IMR-90 (cell line): ENCODE measurements around the gene CAND1. TPM values are rescaled to one million over a fixed set of nuclear protein-coding genes. Genes with fewer than 3 reads are reported as not detected.

ENCODE experiments used
- ATAC-seq: fragments of 200-7000 bp; cut with Tn5 transposase; 2 replicates; pipeline ENCODE4 v1.9.1; 2020; ENCODE audit warnings: low read depth, mild to moderate bottlenecking, moderate library complexity
- BruUV-seq: library from RNA; stranded (reverse); fragments of 400-500 nt; replicated peaks from 2 replicates; lab custom pipeline; 2021; lab: Mats Ljungman, UMichigan
- CTCF ChIA-PET: fragments of 300-600 bp; formaldehyde crosslinking; extraction: SDS; loops from one replicate; lab custom pipeline; 2021; ENCODE audit warnings: antibody characterized with exemption; lab: Yijun Ruan, JAX
- POLR2A ChIA-PET: fragments of 300-600 bp; sonication (Branson Sonifier 250); formaldehyde crosslinking; loops from one replicate; lab custom pipeline; 2022; ENCODE audit warnings: antibody characterized with exemption; ENCODE audit not compliant: unreplicated experiment; lab: Charles Lee
- DNase-seq: peaks from one replicate; pipeline ENCODE4 v3.0.0; 2013
- H2AFZ ChIP-seq: replicated peaks from 2 replicates; pipeline ENCODE3; 2013; ENCODE audit warnings: low read length, mild to moderate bottlenecking; ENCODE audit not compliant: poor library complexity
- H2AK5ac ChIP-seq: 2 replicates; pipeline ENCODE4 v1.6.1; 2013; ENCODE audit warnings: low read depth, low read length, inconsistent platforms
- H2AK9ac ChIP-seq: replicated peaks from 2 replicates; pipeline ENCODE3; 2013; ENCODE audit warnings: mild to moderate bottlenecking, low read depth, low read length, moderate library complexity; ENCODE audit not compliant: poor library complexity
- H2BK120ac ChIP-seq: 2 replicates; pipeline ENCODE4 v1.6.1; 2013; ENCODE audit warnings: low read depth, low read length, inconsistent platforms
- H2BK15ac ChIP-seq: 3 replicates; pipeline ENCODE4 v1.6.1; 2013; ENCODE audit warnings: low read depth, low read length, inconsistent platforms
- H2BK20ac ChIP-seq: 2 replicates; pipeline ENCODE4 v1.6.1; 2013; ENCODE audit warnings: low read depth, mild to moderate bottlenecking, inconsistent platforms, low read length, moderate library complexity
- H2BK5ac ChIP-seq: 2 replicates; pipeline ENCODE4 v1.6.1; 2013; ENCODE audit warnings: mild to moderate bottlenecking, low read depth, low read length, inconsistent platforms; ENCODE audit not compliant: poor library complexity, severe bottlenecking
- H3K14ac ChIP-seq: replicated peaks from 2 replicates; pipeline ENCODE4 v1.6.1; 2013; ENCODE audit warnings: low read depth, low read length, inconsistent platforms
- H3K18ac ChIP-seq: 2 replicates; pipeline ENCODE4 v1.6.1; 2013; ENCODE audit warnings: low read depth, low read length, control low read depth
- H3K23ac ChIP-seq: 2 replicates; pipeline ENCODE4 v1.6.1; 2013; ENCODE audit warnings: low read depth, low read length, inconsistent platforms
- H3K27ac ChIP-seq: 2 replicates; pipeline ENCODE4 v1.5.1; 2013; ENCODE audit warnings: mild to moderate bottlenecking, control low read depth, low read length; ENCODE audit not compliant: insufficient read depth
- H3K27me3 ChIP-seq: 2 replicates; pipeline ENCODE4 v1.6.1; 2013; ENCODE audit warnings: low read length; ENCODE audit not compliant: control insufficient read depth, insufficient read depth
- H3K36me3 ChIP-seq: 2 replicates; pipeline ENCODE4 v1.6.1; 2013; ENCODE audit warnings: low read length, mixed read lengths; ENCODE audit not compliant: control insufficient read depth, insufficient read depth
- H3K4ac ChIP-seq: 2 replicates; pipeline ENCODE4 v1.6.1; 2013; ENCODE audit warnings: low read depth, low read length, inconsistent platforms
- H3K4me1 ChIP-seq: 2 replicates; pipeline ENCODE4 v1.6.1; 2013; ENCODE audit warnings: low read length, mixed read lengths; ENCODE audit not compliant: control insufficient read depth, insufficient read depth
- H3K4me2 ChIP-seq: 2 replicates; pipeline ENCODE4 v1.6.1; 2013; ENCODE audit warnings: low read depth, mild to moderate bottlenecking, control low read depth, low read length, moderate library complexity
- H3K4me3 ChIP-seq: 2 replicates; pipeline ENCODE4 v1.5.1; 2013; ENCODE audit warnings: low read depth, mild to moderate bottlenecking, control low read depth, low read length, moderate library complexity; ENCODE audit not compliant: insufficient read depth
- H3K56ac ChIP-seq: 2 replicates; pipeline ENCODE4 v1.6.1; 2013; ENCODE audit warnings: low read length, inconsistent platforms; ENCODE audit not compliant: insufficient read depth; ENCODE audit errors: extremely low read depth
- H3K79me1 ChIP-seq, 2 experiments: 2 replicates each; pipeline ENCODE4 v1.6.1; 2013; ENCODE audit warnings: low read length in 2 of 2, inconsistent platforms in 1 of 2, low read depth in 1 of 2
- H3K9ac ChIP-seq: 2 replicates; pipeline ENCODE4 v1.6.1; 2013; ENCODE audit warnings: low read depth, low read length, control low read depth
- H3K9me1 ChIP-seq: 2 replicates; pipeline ENCODE4 v1.6.1; 2013; ENCODE audit warnings: low read length, inconsistent platforms; ENCODE audit not compliant: insufficient read depth
- H3K9me3 ChIP-seq: 2 replicates; pipeline ENCODE4 v1.6.1; 2013; ENCODE audit warnings: low read length; ENCODE audit not compliant: control insufficient read depth, insufficient read depth
- H4K20me1 ChIP-seq: 2 replicates; pipeline ENCODE4 v1.6.1; 2013; ENCODE audit warnings: low read length, inconsistent platforms; ENCODE audit not compliant: insufficient read depth
- H4K5ac ChIP-seq: 2 replicates; pipeline ENCODE4 v1.6.1; 2013; ENCODE audit warnings: mild to moderate bottlenecking, low read depth, low read length, control low read depth
- H4K8ac ChIP-seq, 2 experiments: 2 replicates each; pipeline ENCODE4 v1.6.1; 2013; ENCODE audit warnings: low read depth in 2 of 2, low read length in 2 of 2, control low read depth in 1 of 2, inconsistent platforms in 1 of 2
- H4K91ac ChIP-seq: 2 replicates; pipeline ENCODE4 v1.6.1; 2013; ENCODE audit warnings: low read depth, low read length, inconsistent platforms; ENCODE audit not compliant: insufficient read depth
- BHLHE40 ChIP-seq: fragments of 150-350 bp; IDR thresholded peaks from 2 replicates; pipeline ENCODE4 v1.6.1; 2016; ENCODE audit warnings: mild to moderate bottlenecking, low read depth, low read length
- CEBPB ChIP-seq: IDR thresholded peaks from 2 replicates; pipeline ENCODE4 v1.6.1; 2012; ENCODE audit warnings: low read depth, low read length, improper control_type of control experiment
- CHD1 ChIP-seq: IDR thresholded peaks from 2 replicates; pipeline ENCODE4 v1.6.1; 2012; ENCODE audit warnings: low read depth, low read length, improper control_type of control experiment
- CTCF ChIP-seq: conservative IDR thresholded peaks from 2 replicates; pipeline ENCODE4 v1.5.1; 2012; ENCODE audit warnings: mild to moderate bottlenecking, low read depth, low read length, improper control_type of control experiment
- ELK1 ChIP-seq: fragments of 150-350 bp; IDR thresholded peaks from 2 replicates; pipeline ENCODE4 v1.6.1; 2016; ENCODE audit warnings: low read depth, mild to moderate bottlenecking, low read length, moderate library complexity, borderline replicate concordance
- FOS ChIP-seq: fragments of 150-350 bp; IDR thresholded peaks from 2 replicates; pipeline ENCODE4 v1.6.1; 2016; ENCODE audit warnings: low read depth, low read length
- MAFK ChIP-seq: IDR thresholded peaks from 2 replicates; pipeline ENCODE4 v1.6.1; 2012; ENCODE audit warnings: low read depth, low read length, improper control_type of control experiment
- MAZ ChIP-seq: IDR thresholded peaks from 2 replicates; pipeline ENCODE4 v1.6.1; 2012; ENCODE audit warnings: low read depth, mild to moderate bottlenecking, low read length, improper control_type of control experiment, moderate library complexity, borderline replicate concordance
- MXI1 ChIP-seq: IDR thresholded peaks from 2 replicates; pipeline ENCODE4 v1.6.1; 2012; ENCODE audit warnings: low read depth, mild to moderate bottlenecking, low read length, moderate library complexity, borderline replicate concordance
- NFE2L2 ChIP-seq: fragments of 150-350 bp; IDR thresholded peaks from 2 replicates; pipeline ENCODE4 v1.6.1; 2016; ENCODE audit warnings: low read depth, mild to moderate bottlenecking, low read length
- POLR2A ChIP-seq: IDR thresholded peaks from 2 replicates; pipeline ENCODE4 v1.6.1; 2012; ENCODE audit warnings: mild to moderate bottlenecking, low read depth, low read length
- RAD21 ChIP-seq: IDR thresholded peaks from 2 replicates; pipeline ENCODE4 v1.6.1; 2012; ENCODE audit warnings: low read length, improper control_type of control experiment
- RCOR1 ChIP-seq: IDR thresholded peaks from 2 replicates; pipeline ENCODE4 v1.6.1; 2012; ENCODE audit warnings: mild to moderate bottlenecking, low read length, improper control_type of control experiment; ENCODE audit not compliant: insufficient replicate concordance
- RFX5 ChIP-seq: IDR thresholded peaks from 2 replicates; pipeline ENCODE4 v1.8.0; 2012; ENCODE audit warnings: low read depth, mild to moderate bottlenecking, low read length, moderate library complexity
- SMC3 ChIP-seq: fragments of 150-350 bp; IDR thresholded peaks from 2 replicates; pipeline ENCODE4 v1.6.1; 2016; ENCODE audit warnings: low read depth, mild to moderate bottlenecking, antibody characterized with exemption, low read length, moderate library complexity
- USF2 ChIP-seq: fragments of 150-350 bp; IDR thresholded peaks from 2 replicates; pipeline ENCODE4 v1.6.1; 2017; ENCODE audit warnings: mild to moderate bottlenecking, antibody characterized with exemption, low read length, low read depth
- WGBS, 2 experiments: methylation state at CpG; one replicate each; pipeline versions ENCODE4 v1.1.5 to v1.1.7; 2013; ENCODE audit warnings: missing lambda C conversion rate in 2 of 2; ENCODE audit not compliant: insufficient read length in 1 of 2; ENCODE audit errors: extremely low coverage in 2 of 2; 5-methylcytosine and 5-hydroxymethylcytosine counted together
- dilution Hi-C: fragments of 300-500 bp; cut with HindIII; formaldehyde crosslinking; loops from one replicate; pipeline ENCODE4 v1.14.3; 2018; ENCODE audit warnings: low sequenced_read_pairs; ENCODE audit not compliant: unreplicated experiment
- in situ Hi-C: fragments of 300-500 bp; cut with MboI; formaldehyde crosslinking; loops from 3 replicates; pipeline ENCODE4 v1.14.3; 2019; ENCODE audit warnings: low sequenced_read_pairs, inconsistent platforms, mixed read lengths
- intact Hi-C: fragments of 100-400 bp; cut with micrococcal nuclease; formaldehyde crosslinking; loops from 2 replicates; pipeline ENCODE4 v1.10.0; 2022
- polyA plus RNA-seq, 3 experiments: library from polyadenylated mRNA; depleted of rRNA; stranded (reverse); fragments of >200 nt; gene quantifications; 2 replicates each; pipeline ENCODE4 v1.2.3, GENCODE V29; 2012; ENCODE audit warnings: low replicate concordance in 1 of 3
- total RNA-seq: library from RNA; depleted of rRNA; stranded (reverse); fragments of >200 nt; gene quantifications from 2 replicates; pipeline ENCODE4 v1.2.3, GENCODE V29; 2012

The CAND1 gene
- total and polyA plus RNA-seq, 2 of the 4 experiments (the other 2 are of a cell fraction): 42.6 to 91.4 TPM

- Histone ChIP-seq H4K5ac (no peak overlapping the region), H2AK9ac (no peak overlapping the region), H3K36me3 (no peaks in the 10 kb centered on the region), H3K9me3 (no peaks in the 10 kb centered on the region), H3K79me1 (no peaks in the 10 kb centered on the region), H3K4me2 (no peak overlapping the region), H3K9me1 (no peaks in the 10 kb centered on the region), H2BK20ac (no peak overlapping the region), H3K18ac (no peak overlapping the region), H2BK5ac (no peak overlapping the region), H3K27ac (no peak overlapping the region), H3K4ac (no peak overlapping the region), H4K20me1 (no peaks in the 10 kb centered on the region), H3K4me3 (no peak overlapping the region), H2BK120ac (no peak overlapping the region), H3K27me3 (no peaks in the 10 kb centered on the region), H3K4me1 (no peaks in the 10 kb centered on the region), H3K56ac (no peak overlapping the region), H2AK5ac (no peak overlapping the region), H4K8ac (no peak overlapping the region), H2BK15ac (no peak overlapping the region), H3K9ac (no peak overlapping the region), H2AFZ (no peak overlapping the region), H4K91ac (no peak overlapping the region), H3K14ac (no peak overlapping the region), H3K23ac (no peak overlapping the region)
- DNase-seq (no peak), ATAC-seq (no peak)
- in situ Hi-C loops: no loop called here
- no TSS peak for BruUV-seq
- ChIA-PET POLR2A (no interaction called here), CTCF (no interaction called here)
- no peak for TF ChIP-seq RCOR1
- TF ChIP-seq RAD21: no peak
- no peak for TF ChIP-seq MAFK
- no peak for TF ChIP-seq CEBPB
- no peak for TF ChIP-seq CTCF
- no peak for TF ChIP-seq CHD1
- TF ChIP-seq USF2: no peak
- no peak for TF ChIP-seq MAZ
- TF ChIP-seq NFE2L2: no peak
- no peak for TF ChIP-seq MXI1
- TF ChIP-seq ELK1: no peak
- no peak for TF ChIP-seq RFX5
- TF ChIP-seq POLR2A: no peak
- no peak for TF ChIP-seq FOS
- TF ChIP-seq BHLHE40: no peak
- TF ChIP-seq SMC3: no peak
- intact Hi-C loops: no loop called here
- dilution Hi-C loops: no loop called here
- WGBS, 2 experiments: no CpG with 5 or more reads among the region's 1 CpG
These were observed 64.5 kb downstream of the CAND1 start for GRCh38 chr12:67333649-67334048.
